Measurements from ENCODE around the gene EXOSC7. TPM values are rescaled to one million over a fixed set of nuclear protein-coding genes. Genes with fewer than 3 reads are reported as not detected.
"Not testable (repeated sequence)": the region's sequence is repeated elsewhere in the genome, so short reads cannot be mapped to it uniquely, and the experiment has no call there.

Gene EXOSC7
- total RNA-seq, 2 experiments from 2014 or later = 28.1 to 28.4 TPM

DNA sequence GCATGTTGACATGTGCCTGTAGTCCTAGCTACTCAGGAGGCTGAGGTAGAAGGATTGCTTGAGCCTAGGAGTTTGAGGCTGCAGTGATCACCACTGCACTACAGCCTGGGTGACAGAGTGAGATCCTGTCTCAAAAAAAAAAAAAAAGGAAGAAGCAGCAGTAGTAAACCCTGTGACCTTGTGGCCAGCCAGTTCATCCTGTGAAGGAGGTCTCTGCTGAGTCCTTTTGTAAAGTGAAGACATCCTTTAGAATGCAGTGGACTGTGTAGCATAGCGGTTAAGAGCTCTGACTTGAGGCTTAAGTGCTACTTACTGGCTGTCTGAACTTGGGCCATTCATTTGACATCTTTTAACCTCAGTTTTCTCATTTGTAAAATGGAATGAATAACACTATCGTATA is 8.3 kb downstream of the EXOSC7 start:
- intact Hi-C loops (cut with DNase I, micrococcal nuclease) = no loop called here
- Mint-ChIP-seq H3K4me3 (no peak overlapping the region), H3K36me3 (ENCODE audit: low read depth) (peaks cover 24% of the 10 kb centered on the region), H3K4me1 (ENCODE audit: low read depth) (peaks cover 72% of the 10 kb centered on the region), H3K27ac (no peak overlapping the region), H3K27me3 (no peaks in the 10 kb centered on the region), H3K9me3 (no peaks in the 10 kb centered on the region)
- ChIA-PET CTCF (interaction anchor here (0.7 kb wide), 1 partner anchor 17 kb away, joined by 3 read pairs; no protein-coding TSS in a partner anchor), POLR2A (interaction anchor here (1.6 kb wide), 1 partner anchor 8 kb away, joined by 4 read pairs; the partner anchor contains the start of genes EXOSC7 and ZDHHC3)
- Histone ChIP-seq H3K27ac (ENCODE audit: low read depth in 1 of 2, low read length in 2 of 2) (no peak overlapping the region), H3K27me3 (ENCODE audit: control insufficient read depth in 1 of 2, insufficient read depth in 2 of 2, low read length in 2 of 2) (no peaks in the 10 kb centered on the region), H3K4me3 (ENCODE audit: low read length) (no peak overlapping the region), H3K9me3 (ENCODE audit: control insufficient read depth in 1 of 2, insufficient read depth in 1 of 2, low read length in 2 of 2) (no peaks in the 10 kb centered on the region), H3K36me3 (ENCODE audit: insufficient read depth, low read length) (peaks cover 1% of the 10 kb centered on the region), H3K4me1 (ENCODE audit: insufficient read depth, low read length) (peaks cover 46% of the 10 kb centered on the region)
- no peak for ATAC-seq (ENCODE audit: poor library complexity)
- DNase-seq = peak in 1 of 14 experiments; percentile 30
- TF ChIP-seq, protein P1, sequence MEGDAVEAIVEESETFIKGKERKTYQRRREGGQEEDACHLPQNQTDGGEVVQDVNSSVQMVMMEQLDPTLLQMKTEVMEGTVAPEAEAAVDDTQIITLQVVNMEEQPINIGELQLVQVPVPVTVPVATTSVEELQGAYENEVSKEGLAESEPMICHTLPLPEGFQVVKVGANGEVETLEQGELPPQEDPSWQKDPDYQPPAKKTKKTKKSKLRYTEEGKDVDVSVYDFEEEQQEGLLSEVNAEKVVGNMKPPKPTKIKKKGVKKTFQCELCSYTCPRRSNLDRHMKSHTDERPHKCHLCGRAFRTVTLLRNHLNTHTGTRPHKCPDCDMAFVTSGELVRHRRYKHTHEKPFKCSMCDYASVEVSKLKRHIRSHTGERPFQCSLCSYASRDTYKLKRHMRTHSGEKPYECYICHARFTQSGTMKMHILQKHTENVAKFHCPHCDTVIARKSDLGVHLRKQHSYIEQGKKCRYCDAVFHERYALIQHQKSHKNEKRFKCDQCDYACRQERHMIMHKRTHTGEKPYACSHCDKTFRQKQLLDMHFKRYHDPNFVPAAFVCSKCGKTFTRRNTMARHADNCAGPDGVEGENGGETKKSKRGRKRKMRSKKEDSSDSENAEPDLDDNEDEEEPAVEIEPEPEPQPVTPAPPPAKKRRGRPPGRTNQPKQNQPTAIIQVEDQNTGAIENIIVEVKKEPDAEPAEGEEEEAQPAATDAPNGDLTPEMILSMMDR (IDR thresholded peaks at IDR 0.05) = no peak

DNA sequence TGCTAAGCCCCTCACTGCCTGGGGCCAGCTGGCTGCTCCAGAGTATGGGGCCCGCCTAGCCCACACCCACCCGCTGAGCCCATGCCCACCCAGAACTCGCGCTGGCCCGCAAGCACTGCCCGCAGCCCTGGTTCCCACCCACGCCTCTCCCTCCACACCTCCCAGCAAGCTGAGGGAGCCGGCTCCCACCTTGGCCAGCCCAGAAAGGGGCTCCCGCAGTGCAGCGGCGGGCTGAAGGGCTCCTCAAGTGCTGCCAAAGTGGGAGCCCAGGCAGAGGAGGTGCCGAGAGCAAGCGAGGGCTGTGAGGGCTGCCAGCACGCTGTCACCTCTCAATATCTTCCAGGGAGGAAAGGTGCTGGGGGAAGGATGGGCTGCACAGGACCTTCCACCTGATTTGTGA is 10.3 kb downstream of the EXOSC7 start:
- H3K4me1 ChIP-seq (ENCODE audit: insufficient read depth, low read length) = peaks cover 41% of the 10 kb centered on the region
- CTCF ChIA-PET; H3K4me3 Mint-ChIP-seq; H3K27ac Mint-ChIP-seq; DNase-seq; POLR2A ChIA-PET; H3K27ac ChIP-seq (ENCODE audit: low read depth in 1 of 2, low read length in 2 of 2); H3K4me3 ChIP-seq (ENCODE audit: low read length); H3K27me3 ChIP-seq (ENCODE audit: control insufficient read depth in 1 of 2, insufficient read depth in 2 of 2, low read length in 2 of 2); H3K9me3 Mint-ChIP-seq; ATAC-seq (ENCODE audit: poor library complexity); H3K9me3 ChIP-seq (ENCODE audit: control insufficient read depth in 1 of 2, insufficient read depth in 1 of 2, low read length in 2 of 2); H3K27me3 Mint-ChIP-seq: not testable (repeated sequence)
- Mint-ChIP-seq H3K36me3 (ENCODE audit: low read depth) (peaks cover 43% of the 10 kb centered on the region), H3K4me1 (ENCODE audit: low read depth) (peaks cover 67% of the 10 kb centered on the region)
- peaks cover 21% of the 10 kb centered on the region for H3K36me3 ChIP-seq (ENCODE audit: insufficient read depth, low read length)
- intact Hi-C loops (cut with DNase I, micrococcal nuclease) = loop anchor here in 1 of 2 experiments (5.0 kb wide), 1 partner anchor 454 kb away; no protein-coding TSS in a partner anchor

DNA sequence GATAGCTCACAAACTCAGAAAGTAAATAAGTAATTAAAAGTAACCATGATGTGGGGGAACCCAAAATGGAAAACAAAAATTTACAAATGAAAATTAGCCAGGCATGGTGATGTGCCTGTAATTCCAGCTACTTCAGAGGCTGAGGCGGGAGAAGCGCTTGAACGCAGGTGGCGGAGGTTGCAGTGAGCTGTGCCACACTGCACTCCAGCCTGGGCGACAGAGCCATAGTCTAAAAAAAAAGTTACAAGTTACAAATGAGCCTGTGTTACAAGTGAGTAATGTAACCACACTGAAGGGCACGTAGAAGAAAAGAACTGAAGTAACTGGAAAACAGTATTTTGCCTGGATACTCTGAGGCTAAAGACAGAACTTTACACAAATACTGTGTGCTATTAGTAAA is 11.3 kb downstream of the EXOSC7 start:
- Mint-ChIP-seq H3K9me3 (no peaks in the 10 kb centered on the region), H3K4me1 (ENCODE audit: low read depth) (peaks cover 65% of the 10 kb centered on the region), H3K4me3 (no peak overlapping the region), H3K27ac (no peak overlapping the region), H3K27me3 (no peaks in the 10 kb centered on the region), H3K36me3 (ENCODE audit: low read depth) (peaks cover 51% of the 10 kb centered on the region)
- ATAC-seq (ENCODE audit: poor library complexity) (no peak), DNase-seq (no peak)
- peaks cover 41% of the 10 kb centered on the region for H3K4me1 ChIP-seq (ENCODE audit: insufficient read depth, low read length)
- H3K9me3 ChIP-seq (ENCODE audit: control insufficient read depth in 1 of 2, insufficient read depth in 1 of 2, low read length in 2 of 2) = no peaks in the 10 kb centered on the region
- H3K36me3 ChIP-seq (ENCODE audit: insufficient read depth, low read length) = peaks cover 27% of the 10 kb centered on the region
- no peak overlapping the region for H3K4me3 ChIP-seq (ENCODE audit: low read length)
- POLR2A ChIA-PET = interaction anchor here (1.6 kb wide), 1 partner anchor 11 kb away, joined by 4 read pairs; the partner anchor contains the start of genes EXOSC7 and ZDHHC3
- intact Hi-C loops (cut with DNase I, micrococcal nuclease) = loop anchor here in 1 of 2 experiments (5.0 kb wide), 1 partner anchor 455 kb away; no protein-coding TSS in a partner anchor
- no peaks in the 10 kb centered on the region for H3K27me3 ChIP-seq (ENCODE audit: control insufficient read depth in 1 of 2, insufficient read depth in 2 of 2, low read length in 2 of 2)
- TF ChIP-seq, protein P1 (IDR thresholded peaks at IDR 0.05) = no peak
- H3K27ac ChIP-seq (ENCODE audit: low read depth in 1 of 2, low read length in 2 of 2) = no peak overlapping the region
- CTCF ChIA-PET = interaction anchor here (0.6 to 1.4 kb wide), 3 partner anchors 15 to 663 kb away, joined by 3 read pairs; no protein-coding TSS in a partner anchor
